GM12864 (cell line): ENCODE results near the gene CHTF18.

ENCODE experiments used
- DNase-seq: peaks from one replicate; pipeline ENCODE4 v3.0.0-alpha.2; 2011; ENCODE audit warnings: low read depth
- H3K4me3 ChIP-seq: 2 replicates; pipeline ENCODE4 v1.5.1; 2011; ENCODE audit warnings: mild to moderate bottlenecking, low read depth, low read length, control low read depth
- CTCF ChIP-seq: IDR thresholded peaks from 2 replicates; pipeline ENCODE4 v1.5.1; 2011; ENCODE audit warnings: low read depth, mild to moderate bottlenecking, moderate library complexity, low read length, control low read depth, inconsistent platforms; ENCODE audit errors: missing control alignments

The CHTF18 gene

GRCh38 chr16:765488-765865 is 22.9 kb upstream of the CHTF18 start:
- TF ChIP-seq CTCF, result no peak
- H3K4me3 ChIP-seq, result no peak overlapping the region
- no peak for DNase-seq

GRCh38 chr16:766008-766819 is 22.2 kb upstream of the CHTF18 start:
- DNase-seq, result no peak
- no peak overlapping the region for H3K4me3 ChIP-seq
- TF ChIP-seq CTCF, result no peak

GRCh38 chr16:766820-767640 is 21.4 kb upstream of the CHTF18 start:
- TF ChIP-seq CTCF, result no peak
- H3K4me3 ChIP-seq, result no peak overlapping the region
- no peak for DNase-seq

GRCh38 chr16:767743-768235 is 20.6 kb upstream of the CHTF18 start:
- no peak for TF ChIP-seq CTCF
- no peak overlapping the region for H3K4me3 ChIP-seq
- no peak for DNase-seq

- no peak for TF ChIP-seq CTCF
- no peak overlapping the region for H3K4me3 ChIP-seq
- no peak for DNase-seq
Measured at GRCh38 chr16:768428-768827, 20.0 kb upstream of the CHTF18 start.

GRCh38 chr16:769184-769784 is 19.1 kb upstream of the CHTF18 start:
- no peak overlapping the region for H3K4me3 ChIP-seq
- TF ChIP-seq CTCF, result no peak
- no peak for DNase-seq
